T-cell (primary cell): ENCODE data around the gene BAAT. TPM values are rescaled to one million over a fixed set of nuclear protein-coding genes. Genes with fewer than 3 reads are reported as not detected.

ENCODE experiments used
- ATAC-seq, 4 experiments: fragments of 200-7000 bp in 3 of 4; fragments of 150-1000 bp in 1 of 4; cut with Tn5 transposase; replicated peaks in 1 of 4; 1 replicate in 3 of 4; 2 replicates in 1 of 4; pipeline ENCODE4 v1.10.0; 2021; ENCODE audit warnings: moderate library complexity in 3 of 4, mild to moderate bottlenecking in 2 of 4, moderate number of reproducible peaks in 1 of 4
- CTCF ChIA-PET, 2 donors: fragments of 300-600 bp; sonication (Branson Sonifier 250); formaldehyde crosslinking; loops; one replicate each; lab custom pipeline; 2022; ENCODE audit warnings: antibody characterized with exemption in 2 of 2; lab: Charles Lee
- POLR2A ChIA-PET, 2 donors: fragments of 300-600 bp; sonication (Branson Sonifier 250); formaldehyde crosslinking; loops; one replicate each; lab custom pipeline; 2022; ENCODE audit warnings: antibody characterized with exemption in 2 of 2; lab: Charles Lee
- DNase-seq, 35 experiments: peaks; one replicate each; pipeline versions ENCODE4 v3.0.0 to v3.0.0-alpha.2; 2013 to 2023
- H3K27ac ChIP-seq: one replicate; pipeline ENCODE4 v1.5.1; 2013; ENCODE audit warnings: low read length
- H3K27me3 ChIP-seq, 2 experiments: replicated peaks in 1 of 2; 1 replicate in 1 of 2; 2 replicates in 1 of 2; pipeline versions ENCODE4 v1.6.1 to v1.7.0; 2013; ENCODE audit warnings: low read length in 1 of 2, mixed read lengths in 1 of 2; ENCODE audit not compliant: control insufficient read depth in 2 of 2, insufficient read depth in 2 of 2; ENCODE audit errors: extremely low read depth in 1 of 2
- H3K36me3 ChIP-seq, 2 donors: 1 replicate in 1 of 2; 2 replicates in 1 of 2; pipeline versions ENCODE4 v1.6.1 to v1.7.0; 2013; ENCODE audit warnings: low read length in 1 of 2; ENCODE audit not compliant: control insufficient read depth in 2 of 2, insufficient read depth in 1 of 2; ENCODE audit errors: extremely low read depth in 1 of 2
- H3K4me1 ChIP-seq, 2 experiments: 1 replicate in 1 of 2; 2 replicates in 1 of 2; pipeline versions ENCODE4 v1.6.1 to v1.7.0; 2013; ENCODE audit warnings: low read length in 2 of 2, mixed read lengths in 1 of 2; ENCODE audit not compliant: insufficient read depth in 2 of 2, control insufficient read depth in 1 of 2; ENCODE audit errors: extremely low read depth in 1 of 2
- H3K4me3 ChIP-seq, 2 donors: 1 replicate in 1 of 2; 2 replicates in 1 of 2; pipeline versions ENCODE4 v1.5.1 to v1.7.0; 2013; ENCODE audit warnings: mild to moderate bottlenecking in 2 of 2, low read length in 1 of 2, moderate library complexity in 1 of 2; ENCODE audit not compliant: control insufficient read depth in 1 of 2; ENCODE audit errors: extremely low read depth in 1 of 2
- H3K9me3 ChIP-seq: 2 replicates; pipeline ENCODE4 v1.7.0; 2013
- H3K27ac Mint-ChIP-seq, 2 donors: one replicate each; pipeline ENCODE4 v1.8.0; 2020 to 2021; ENCODE audit warnings: mild to moderate bottlenecking in 2 of 2, mixed read lengths in 2 of 2
- H3K27me3 Mint-ChIP-seq, 2 donors: one replicate each; pipeline ENCODE4 v1.8.0; 2021 to 2022; ENCODE audit warnings: mixed read lengths in 2 of 2
- H3K36me3 Mint-ChIP-seq: one replicate; pipeline ENCODE4 v1.8.0; 2021; ENCODE audit warnings: mixed read lengths
- H3K4me1 Mint-ChIP-seq, 3 donors: one replicate each; pipeline ENCODE4 v1.8.0; 2020 to 2022; ENCODE audit warnings: mixed read lengths in 3 of 3, mild to moderate bottlenecking in 1 of 3
- H3K4me3 Mint-ChIP-seq, 3 donors: one replicate each; pipeline ENCODE4 v1.8.0; 2020 to 2022; ENCODE audit warnings: mild to moderate bottlenecking in 3 of 3, mixed read lengths in 3 of 3, moderate library complexity in 3 of 3
- H3K9me3 Mint-ChIP-seq, 3 donors: one replicate each; pipeline ENCODE4 v1.8.0; 2020 to 2022; ENCODE audit warnings: mixed read lengths in 3 of 3
- WGBS: methylation state at CpG from one replicate; pipeline ENCODE4 v1.1.5; 2013; ENCODE audit warnings: missing lambda C conversion rate; ENCODE audit not compliant: insufficient coverage; 5-methylcytosine and 5-hydroxymethylcytosine counted together
- total RNA-seq, 35 experiments: library from RNA in 6 of 35; stranded (reverse) in 6 of 35; fragments of 120-200 nt in 1 of 35; gene quantifications; one replicate each; pipeline versions ENCODE4 v1.2.1 to v1.2.4 and lab custom pipeline; 2013 to 2026

BAAT gene
- total RNA-seq, 5 donors from 2014 or later (not counting 1 experiment from before 2014, with no cell fraction given), result 0.13 to 0.36 (median 0.35) TPM; not detected in 2

- H3K27ac ChIP-seq, result no peak overlapping the region
- peaks cover 0 to 9% of the 10 kb centered on the region in 2 experiments for H3K27me3 ChIP-seq
- ATAC-seq, result no peak
- no peak overlapping the region for H3K4me3 ChIP-seq
- H3K4me1 ChIP-seq, result no peaks in the 10 kb centered on the region
- CTCF ChIA-PET, result no interaction called here
- Mint-ChIP-seq H3K27ac (no peak overlapping the region), H3K4me3 (no peak overlapping the region), H3K27me3 (peaks cover 3 to 18% of the 10 kb centered on the region in 2 donors), H3K9me3 (peaks cover 8 to 11% (median 10%) of the 10 kb centered on the region in 3 donors), H3K36me3 (no peaks in the 10 kb centered on the region), H3K4me1 (no peaks in the 10 kb centered on the region)
- WGBS, result no CpG with 5 or more reads among the region's 3 CpGs
- POLR2A ChIA-PET, result no interaction called here
- H3K36me3 ChIP-seq, result no peaks in the 10 kb centered on the region
- no peak for DNase-seq
- H3K9me3 ChIP-seq, result no peaks in the 10 kb centered on the region
These were observed 43.3 kb upstream of the BAAT start for GRCh38 chr9:101427957-101428655.

GRCh38 chr9:101427358-101427757 lies 42.6 kb upstream of the BAAT start:
- H3K27me3 ChIP-seq, result peaks cover 0 to 9% of the 10 kb centered on the region in 2 experiments
- no peak overlapping the region for H3K4me3 ChIP-seq
- ChIA-PET POLR2A (no interaction called here), CTCF (no interaction called here)
- WGBS, result 100% methylated on average over 3 of the region's 8 CpGs
- ATAC-seq, result no peak
- no peaks in the 10 kb centered on the region for H3K36me3 Mint-ChIP-seq
- no peak overlapping the region for H3K4me3 Mint-ChIP-seq
- no peaks in the 10 kb centered on the region for H3K4me1 Mint-ChIP-seq
- no peaks in the 10 kb centered on the region for H3K9me3 ChIP-seq
- H3K9me3 Mint-ChIP-seq, result peaks cover 11 to 14% (median 11%) of the 10 kb centered on the region in 3 donors
- no peak for DNase-seq
- H3K27ac ChIP-seq, result no peak overlapping the region
- H3K36me3 ChIP-seq, result no peaks in the 10 kb centered on the region
- no peak overlapping the region for H3K27ac Mint-ChIP-seq
- no peaks in the 10 kb centered on the region for H3K4me1 ChIP-seq
- H3K27me3 Mint-ChIP-seq, result peaks cover 3 to 18% of the 10 kb centered on the region in 2 donors

- Mint-ChIP-seq H3K4me3 (no peak overlapping the region), H3K27ac (no peak overlapping the region), H3K36me3 (peaks cover 17% of the 10 kb centered on the region), H3K9me3 (peaks cover 32 to 58% (median 43%) of the 10 kb centered on the region in 3 donors), H3K4me1 (no peaks in the 10 kb centered on the region), H3K27me3 (no peaks in the 10 kb centered on the region)
- Histone ChIP-seq H3K4me3 (no peak overlapping the region), H3K36me3 (no peaks in the 10 kb centered on the region), H3K27ac (no peak overlapping the region), H3K4me1 (no peaks in the 10 kb centered on the region), H3K27me3 (no peaks in the 10 kb centered on the region), H3K9me3 (peaks cover 2% of the 10 kb centered on the region)
- POLR2A ChIA-PET, result no interaction called here
- DNase-seq, result no peak
- CTCF ChIA-PET, result no interaction called here
- ATAC-seq, result no peak
- 80% methylated on average over 1 of the region's 5 CpGs for WGBS
These were observed 36.9 kb upstream of the BAAT start for GRCh38 chr9:101421653-101422065.

- Histone ChIP-seq H3K4me3 (no peak overlapping the region), H3K27me3 (no peaks in the 10 kb centered on the region), H3K36me3 (no peaks in the 10 kb centered on the region), H3K27ac (no peak overlapping the region), H3K9me3 (peaks cover 8% of the 10 kb centered on the region), H3K4me1 (no peaks in the 10 kb centered on the region)
- Mint-ChIP-seq H3K4me3 (no peak overlapping the region), H3K27me3 (no peaks in the 10 kb centered on the region), H3K36me3 (peaks cover 22% of the 10 kb centered on the region), H3K9me3 (peaks cover 38 to 67% (median 50%) of the 10 kb centered on the region in 3 donors), H3K4me1 (no peaks in the 10 kb centered on the region), H3K27ac (no peak overlapping the region)
- POLR2A ChIA-PET, result no interaction called here
- ATAC-seq (no peak), DNase-seq (no peak)
- CTCF ChIA-PET, result no interaction called here
- no CpG with 5 or more reads among the region's 2 CpGs for WGBS
These were observed 35.1 kb upstream of the BAAT start for GRCh38 chr9:101419863-101420262.

- ChIA-PET CTCF (no interaction called here), POLR2A (no interaction called here)
- H3K27ac Mint-ChIP-seq, result no peak overlapping the region
- Histone ChIP-seq H3K4me1 (no peaks in the 10 kb centered on the region), H3K4me3 (no peak overlapping the region), H3K36me3 (no peaks in the 10 kb centered on the region), H3K9me3 (peaks cover 12% of the 10 kb centered on the region), H3K27ac (no peak overlapping the region), H3K27me3 (no peaks in the 10 kb centered on the region)
- DNase-seq (no peak), ATAC-seq (no peak)
- H3K36me3 Mint-ChIP-seq, result peaks cover 29% of the 10 kb centered on the region
- no peaks in the 10 kb centered on the region for H3K4me1 Mint-ChIP-seq
- H3K27me3 Mint-ChIP-seq, result no peaks in the 10 kb centered on the region
- no peak overlapping the region for H3K4me3 Mint-ChIP-seq
- WGBS, result 70% methylated on average over 3 of the region's 7 CpGs
- peaks cover 40 to 71% (median 52%) of the 10 kb centered on the region in 3 donors for H3K9me3 Mint-ChIP-seq
These were observed 34.0 kb upstream of the BAAT start for GRCh38 chr9:101418518-101419430.

- H3K4me3 Mint-ChIP-seq, result no peak overlapping the region
- peaks cover 35% of the 10 kb centered on the region for H3K36me3 Mint-ChIP-seq
These were observed 33.2 kb upstream of the BAAT start for GRCh38 chr9:101417977-101418376.

More at GRCh38 chr9:101417977-101418376, 33.2 kb upstream of the BAAT start:
- H3K4me3 ChIP-seq, result no peak overlapping the region
- H3K9me3 ChIP-seq, result peaks cover 18% of the 10 kb centered on the region
- Mint-ChIP-seq H3K4me1 (no peaks in the 10 kb centered on the region), H3K9me3 (peaks cover 40 to 71% (median 52%) of the 10 kb centered on the region in 3 donors), H3K27ac (no peak overlapping the region), H3K27me3 (no peaks in the 10 kb centered on the region)
- H3K27me3 ChIP-seq, result no peaks in the 10 kb centered on the region
- no peaks in the 10 kb centered on the region for H3K4me1 ChIP-seq
- ATAC-seq (no peak), DNase-seq (no peak)
- ChIA-PET CTCF (no interaction called here), POLR2A (no interaction called here)
- H3K36me3 ChIP-seq, result no peaks in the 10 kb centered on the region
- no peak overlapping the region for H3K27ac ChIP-seq
